Mesenteric fat pad (tissue), 1 donor: ENCODE results near the gene KYAT1. TPM values are rescaled to one million over a fixed set of nuclear protein-coding genes. Genes with fewer than 3 reads are reported as not detected.

Experiments used
- DNase-seq: peaks from one replicate; pipeline ENCODE4 v3.0.0-alpha.2; 2020; ENCODE audit warnings: low spot score
- total RNA-seq: library from RNA; stranded (reverse); fragmentation: NEBNext Ultra II Directional; extraction: Animal tissue kit (Norgen Biotek cat#: 25700); gene quantifications from one replicate; pipeline ENCODE4 v1.2.1, GENCODE V29; 2021
- donor health status: DM: yes; HTN: yes; CAD: no.

The KYAT1 gene
- total RNA-seq, 1 donor from 2014 or later, result 3.8 TPM

GRCh38 chr9:128909859-128910258 is 28.1 kb upstream of the KYAT1 start:
- DNase-seq, result no peak

- no peak for DNase-seq
These were observed 26.6 kb upstream of the KYAT1 start for GRCh38 chr9:128908372-128908771.

GRCh38 chr9:128906741-128907140 is 25.0 kb upstream of the KYAT1 start:
- no peak for DNase-seq

- DNase-seq, result no peak
These were observed 24.2 kb upstream of the KYAT1 start for GRCh38 chr9:128905964-128906363.

- no peak for DNase-seq
These were observed 22.3 kb upstream of the KYAT1 start for GRCh38 chr9:128903871-128904620.

GRCh38 chr9:128903079-128903461 is 21.3 kb upstream of the KYAT1 start:
- no peak for DNase-seq

- no peak for DNase-seq
These were observed 20.8 kb upstream of the KYAT1 start for GRCh38 chr9:128902351-128903078.

- DNase-seq, result no peak
These were observed 20.1 kb upstream of the KYAT1 start for GRCh38 chr9:128901822-128902221.

GRCh38 chr9:128901379-128901778 is 19.6 kb upstream of the KYAT1 start:
- DNase-seq, result no peak

GRCh38 chr9:128899566-128900322 is 18.0 kb upstream of the KYAT1 start:
- DNase-seq, result no peak

GRCh38 chr9:128898845-128899565 is 17.3 kb upstream of the KYAT1 start:
- DNase-seq, result no peak

GRCh38 chr9:128898382-128898781 is 16.6 kb upstream of the KYAT1 start:
- DNase-seq, result no peak

- no peak for DNase-seq
These were observed 13.8 kb upstream of the KYAT1 start for GRCh38 chr9:128895556-128895955.

- DNase-seq, result no peak
These were observed 13.0 kb upstream of the KYAT1 start for GRCh38 chr9:128894764-128895163.

- DNase-seq, result no peak
These were observed 11.6 kb upstream of the KYAT1 start for GRCh38 chr9:128893354-128893753.

GRCh38 chr9:128892221-128892921 is 10.6 kb upstream of the KYAT1 start:
- DNase-seq, result peak; percentile 93

GRCh38 chr9:128891321-128892220 is 9.8 kb upstream of the KYAT1 start:
- DNase-seq, result no peak

- DNase-seq, result no peak
These were observed 6.2 kb upstream of the KYAT1 start for GRCh38 chr9:128887914-128888350.

- DNase-seq, result no peak
These were observed 5.3 kb upstream of the KYAT1 start for GRCh38 chr9:128887049-128887448.
